ENCODE measurements around the gene GNB1. TPM values are rescaled to one million over a fixed set of nuclear protein-coding genes. Genes with fewer than 3 reads are reported as not detected.

The GNB1 gene
- total and polyA plus RNA-seq, 7 donors: 32.3 to 100 (median 70.1) TPM

DNA sequence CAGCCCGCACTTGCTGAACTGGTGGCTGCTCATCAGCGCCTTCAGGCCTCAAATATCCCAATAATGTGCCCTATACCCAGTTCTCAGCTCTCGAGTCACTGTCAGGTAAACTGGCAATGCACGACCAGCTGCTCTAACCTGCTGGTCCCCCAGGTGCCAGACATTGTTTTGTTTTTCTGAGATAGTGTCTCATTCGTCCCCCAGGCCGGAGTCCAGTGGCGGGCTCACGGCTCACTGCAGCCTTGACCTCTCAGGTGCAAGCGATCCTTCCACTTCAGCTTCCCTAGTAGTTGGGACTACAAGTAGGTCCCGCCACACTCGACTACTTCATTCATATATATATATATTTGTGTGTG, 111.6 kb downstream of the GNB1 start:
- Histone ChIP-seq H3K9me3 (no peaks in the 10 kb centered on the region), H3K36me3 (ENCODE audit: insufficient read depth in 1 of 2, low read depth in 1 of 2) (peaks cover 0 to 8% of the 10 kb centered on the region in 2 donors), H3K27me3 (ENCODE audit: insufficient read depth in 3 of 3, low read length in 2 of 3) (no peaks in the 10 kb centered on the region), H3K4me3 (peak overlapping the region; percentile 91), H3K4me1 (peaks cover 45% of the 10 kb centered on the region), H3K27ac (no peak overlapping the region)
- TF ChIP-seq CTCF (IDR thresholded peaks at IDR 0.05): no peak
- WGBS, 3 donors: 75 to 79% (median 76%) methylated on average over 10 to 11 of the region's 11 CpGs
- intact Hi-C loops (cut with DNase I): loop anchor here in 1 of 2 donors (2.0 to 5.0 kb wide), 2 partner anchors 113 to 128 kb away; partner anchors contain the start of gene GNB1
- DNase-seq: no peak
- ATAC-seq: no peak

GRCh38 chr1:1778663-1779319, 112.1 kb downstream of the GNB1 start:
- 3 to 9% (median 3%) methylated on average over 27 to 66 of the region's 68 CpGs for WGBS, 3 donors
- Histone ChIP-seq H3K4me1 (peaks cover 45% of the 10 kb centered on the region), H3K4me3 (peak overlapping the region; percentile 91), H3K27ac (peak overlapping the region; percentile 94), H3K27me3 (ENCODE audit: insufficient read depth in 3 of 3, low read length in 2 of 3) (no peaks in the 10 kb centered on the region), H3K9me3 (no peaks in the 10 kb centered on the region), H3K36me3 (ENCODE audit: insufficient read depth in 1 of 2, low read depth in 1 of 2) (peaks cover 0 to 8% of the 10 kb centered on the region in 2 donors)
- ATAC-seq (peak; percentile 41 to 74 (median 46)), DNase-seq (peak; percentile 73 to 85)
- no peak for TF ChIP-seq CTCF (IDR thresholded peaks at IDR 0.05)
- intact Hi-C loops (cut with DNase I): loop anchor here in 1 of 2 donors (2.0 to 5.0 kb wide), 2 partner anchors 114 to 128 kb away; partner anchors contain the start of gene GNB1

- WGBS, 3 donors: 0% methylated on average over 45 to 99 of the region's 99 CpGs
Measured at GRCh38 chr1:1777950-1778662, 112.8 kb downstream of the GNB1 start, which contains the start of gene NADK. Gene NADK, minus strand, starts transcription at chr1:1778470. Its CDS starts 13,064 bp downstream, at chr1:1765406.

DNA sequence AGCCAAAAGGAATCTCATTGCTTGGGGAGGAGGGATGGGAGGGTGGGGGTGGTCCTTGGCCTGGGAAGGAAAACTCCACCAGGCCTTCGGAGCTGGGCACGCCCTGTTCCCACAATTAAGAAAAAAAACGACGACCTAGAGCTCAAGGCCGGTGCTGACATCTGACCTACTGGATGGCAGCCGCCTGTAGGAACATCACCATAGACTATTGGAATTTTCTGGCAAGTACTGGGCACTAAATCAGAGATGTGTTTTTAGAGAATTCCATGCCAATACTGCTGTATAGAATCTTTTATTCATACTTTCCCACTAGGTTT, 113.3 kb downstream of the GNB1 start:
- peak overlapping the region; percentile 94 for H3K27ac ChIP-seq
- peaks cover 37% of the 10 kb centered on the region for H3K4me1 ChIP-seq
- intact Hi-C loops (cut with DNase I): loop anchor here in 1 of 2 donors (5.0 kb wide), 1 partner anchor 115 kb away; the partner anchor contains the start of gene GNB1
- peaks cover 0 to 13% of the 10 kb centered on the region in 2 donors for H3K36me3 ChIP-seq (ENCODE audit: insufficient read depth in 1 of 2, low read depth in 1 of 2)
- no peaks in the 10 kb centered on the region for H3K9me3 ChIP-seq
- WGBS, 3 donors: 0 to 1% (median 0%) methylated on average over 6 of the region's 6 CpGs
- ATAC-seq (peak in 3 of 4 donors; percentile 16 to 57 (median 22)), DNase-seq (peak; percentile 55 to 65)
- no peaks in the 10 kb centered on the region for H3K27me3 ChIP-seq (ENCODE audit: insufficient read depth in 3 of 3, low read length in 2 of 3)
- no peak for TF ChIP-seq CTCF (IDR thresholded peaks at IDR 0.05)
- peak overlapping the region; percentile 91 for H3K4me3 ChIP-seq

More at GRCh38 chr1:1777950-1778662, 112.8 kb downstream of the GNB1 start, which contains the start of gene NADK:
- Histone ChIP-seq H3K36me3 (ENCODE audit: insufficient read depth in 1 of 2, low read depth in 1 of 2) (peaks cover 0 to 8% of the 10 kb centered on the region in 2 donors), H3K4me1 (peaks cover 43% of the 10 kb centered on the region), H3K27ac (peak within 1 kb of the TSS; percentile 94), H3K27me3 (ENCODE audit: insufficient read depth in 3 of 3, low read length in 2 of 3) (no peaks in the 10 kb centered on the region), H3K9me3 (no peaks in the 10 kb centered on the region), H3K4me3 (peak within 1 kb of the TSS; percentile 91)
- TF ChIP-seq CTCF (IDR thresholded peaks at IDR 0.05): no peak
- ATAC-seq (peak; percentile 70 to 77 (median 75)), DNase-seq (peak; percentile 74 to 84)
- intact Hi-C loops (cut with DNase I): loop anchor here in 1 of 2 donors (2.0 to 5.0 kb wide), 2 partner anchors 114 to 129 kb away; partner anchors contain the start of gene GNB1
